Osteocyte (in vitro differentiated cells): Measurements from ENCODE around the gene RBM15B. TPM values are rescaled to one million over a fixed set of nuclear protein-coding genes. Genes with fewer than 3 reads are reported as not detected.

Experiments
- DNase-seq: peaks from one replicate; pipeline ENCODE4 v3.0.0; 2021; ENCODE audit warnings: mixed read lengths; ENCODE audit not compliant: unreplicated experiment; ENCODE audit errors: extremely low spot score
- H3K27ac Mint-ChIP-seq: one replicate; pipeline ENCODE4 v1.8.0; 2021; ENCODE audit warnings: mild to moderate bottlenecking, mixed read lengths; ENCODE audit not compliant: unreplicated experiment
- H3K27me3 Mint-ChIP-seq: one replicate; pipeline ENCODE4 v1.8.0; 2021; ENCODE audit warnings: mixed read lengths; ENCODE audit not compliant: unreplicated experiment
- H3K36me3 Mint-ChIP-seq: one replicate; pipeline ENCODE4 v1.8.0; 2021; ENCODE audit warnings: mixed read lengths; ENCODE audit not compliant: unreplicated experiment
- H3K4me1 Mint-ChIP-seq: one replicate; pipeline ENCODE4 v1.8.0; 2021; ENCODE audit warnings: mixed read lengths; ENCODE audit not compliant: unreplicated experiment
- H3K4me3 Mint-ChIP-seq: one replicate; pipeline ENCODE4 v1.8.0; 2021; ENCODE audit warnings: mild to moderate bottlenecking, moderate library complexity, mixed read lengths; ENCODE audit not compliant: unreplicated experiment
- H3K9me3 Mint-ChIP-seq: one replicate; pipeline ENCODE4 v1.8.0; 2021; ENCODE audit warnings: mixed read lengths; ENCODE audit not compliant: unreplicated experiment
- CTCF ChIP-seq: fragments of 200-600 bp; sonication (generic); IDR thresholded peaks from 2 replicates; pipeline ENCODE4 v1.5.0; 2021; ENCODE audit warnings: antibody characterized with exemption, mild to moderate bottlenecking, moderate library complexity
- total RNA-seq: library from RNA; stranded (reverse); gene quantifications from 2 replicates; pipeline ENCODE4 v1.2.1, GENCODE V29; 2021

Gene RBM15B
- total RNA-seq, 1 donor from 2014 or later, result 50.3 TPM

GRCh38 chr3:51354172-51354571, 36.9 kb upstream of the RBM15B start:
- Mint-ChIP-seq H3K36me3 (no peaks in the 10 kb centered on the region), H3K4me3 (no peak overlapping the region), H3K27ac (no peak overlapping the region), H3K9me3 (no peaks in the 10 kb centered on the region), H3K4me1 (no peaks in the 10 kb centered on the region), H3K27me3 (no peaks in the 10 kb centered on the region)
- DNase-seq, result no peak
- TF ChIP-seq CTCF, result no peak

GRCh38 chr3:51354731-51355615, 36.1 kb upstream of the RBM15B start:
- Mint-ChIP-seq H3K9me3 (no peaks in the 10 kb centered on the region), H3K4me3 (no peak overlapping the region), H3K36me3 (no peaks in the 10 kb centered on the region), H3K4me1 (no peaks in the 10 kb centered on the region), H3K27ac (no peak overlapping the region), H3K27me3 (no peaks in the 10 kb centered on the region)
- no peak for DNase-seq
- TF ChIP-seq CTCF, result no peak

- no peaks in the 10 kb centered on the region for H3K36me3 Mint-ChIP-seq
- H3K27me3 Mint-ChIP-seq, result no peaks in the 10 kb centered on the region
- DNase-seq, result no peak
- H3K4me1 Mint-ChIP-seq, result no peaks in the 10 kb centered on the region
- H3K9me3 Mint-ChIP-seq, result no peaks in the 10 kb centered on the region
- H3K27ac Mint-ChIP-seq, result no peak overlapping the region
- TF ChIP-seq CTCF, result no peak
- H3K4me3 Mint-ChIP-seq, result no peak overlapping the region
These were observed 35.0 kb upstream of the RBM15B start for GRCh38 chr3:51355891-51356578.

- H3K27ac Mint-ChIP-seq, result no peak overlapping the region
These were observed 33.2 kb upstream of the RBM15B start for GRCh38 chr3:51357856-51358255.

More at GRCh38 chr3:51357856-51358255, 33.2 kb upstream of the RBM15B start:
- Mint-ChIP-seq H3K27me3 (no peaks in the 10 kb centered on the region), H3K4me1 (no peaks in the 10 kb centered on the region), H3K9me3 (no peaks in the 10 kb centered on the region), H3K4me3 (no peak overlapping the region), H3K36me3 (no peaks in the 10 kb centered on the region)
- no peak for TF ChIP-seq CTCF
- DNase-seq, result no peak
